ENCODE results near the gene LRP1.

LRP1 gene

DNA sequence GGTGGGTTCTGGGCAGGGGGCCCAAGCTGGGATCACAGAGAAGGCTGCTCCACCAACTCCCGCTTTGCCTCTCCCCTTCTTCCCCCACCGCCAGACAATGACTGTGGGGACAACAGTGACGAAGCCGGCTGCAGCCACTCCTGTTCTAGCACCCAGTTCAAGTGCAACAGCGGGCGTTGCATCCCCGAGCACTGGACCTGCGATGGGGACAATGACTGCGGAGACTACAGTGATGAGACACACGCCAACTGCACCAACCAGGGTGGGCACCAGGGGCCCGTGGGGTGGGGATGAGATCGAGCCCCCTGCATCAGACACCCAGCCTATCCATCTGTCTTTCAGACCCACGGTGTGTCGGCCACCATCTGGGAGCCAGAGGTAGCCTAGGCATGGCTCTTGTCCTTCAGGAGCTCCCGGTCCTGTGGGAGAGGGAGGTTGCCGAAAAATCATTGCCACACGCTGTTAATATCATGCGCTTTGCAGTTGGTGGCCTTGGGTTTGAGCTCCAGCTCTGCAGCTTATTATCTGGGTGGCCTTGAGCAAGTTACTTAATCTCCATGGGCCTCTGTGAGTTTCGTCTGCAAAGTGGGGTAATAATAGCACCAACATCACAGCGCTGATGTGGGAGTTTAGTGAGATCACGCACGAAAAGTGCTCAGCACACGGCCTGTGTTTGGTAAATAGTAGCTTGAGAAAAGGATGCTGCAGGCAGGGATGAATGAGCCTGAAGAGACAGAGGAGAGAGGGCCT lies 40.9 kb downstream of the LRP1 start:
- Histone ChIP-seq H3K9me3 (ENCODE audit: insufficient read depth, low read length) (no peaks in the 10 kb centered on the region), H4K20me1 (ENCODE audit: insufficient read depth, low read length) (no peaks in the 10 kb centered on the region), H3K36me3 (replicated peaks; ENCODE audit: low read depth, low read length) (no peaks in the 10 kb centered on the region), H3K27ac (ENCODE audit: low read length) (no peak overlapping the region), H3K79me2 (ENCODE audit: low read length) (no peaks in the 10 kb centered on the region), H3K27me3 (ENCODE audit: low read depth, low read length) (no peaks in the 10 kb centered on the region), H3K4me2 (ENCODE audit: low read length) (peak overlapping the region; percentile 38; the same call in 1 of the 2 replicates), H2AFZ (ENCODE audit: low read depth, low read length) (no peak overlapping the region), H3K4me1 (ENCODE audit: low read length) (peaks cover 37% of the 10 kb centered on the region), H3K9ac (ENCODE audit: low read length) (no peak overlapping the region), H3K4me3 (ENCODE audit: low read length) (no peak overlapping the region)
- TF ChIP-seq, protein P1, sequence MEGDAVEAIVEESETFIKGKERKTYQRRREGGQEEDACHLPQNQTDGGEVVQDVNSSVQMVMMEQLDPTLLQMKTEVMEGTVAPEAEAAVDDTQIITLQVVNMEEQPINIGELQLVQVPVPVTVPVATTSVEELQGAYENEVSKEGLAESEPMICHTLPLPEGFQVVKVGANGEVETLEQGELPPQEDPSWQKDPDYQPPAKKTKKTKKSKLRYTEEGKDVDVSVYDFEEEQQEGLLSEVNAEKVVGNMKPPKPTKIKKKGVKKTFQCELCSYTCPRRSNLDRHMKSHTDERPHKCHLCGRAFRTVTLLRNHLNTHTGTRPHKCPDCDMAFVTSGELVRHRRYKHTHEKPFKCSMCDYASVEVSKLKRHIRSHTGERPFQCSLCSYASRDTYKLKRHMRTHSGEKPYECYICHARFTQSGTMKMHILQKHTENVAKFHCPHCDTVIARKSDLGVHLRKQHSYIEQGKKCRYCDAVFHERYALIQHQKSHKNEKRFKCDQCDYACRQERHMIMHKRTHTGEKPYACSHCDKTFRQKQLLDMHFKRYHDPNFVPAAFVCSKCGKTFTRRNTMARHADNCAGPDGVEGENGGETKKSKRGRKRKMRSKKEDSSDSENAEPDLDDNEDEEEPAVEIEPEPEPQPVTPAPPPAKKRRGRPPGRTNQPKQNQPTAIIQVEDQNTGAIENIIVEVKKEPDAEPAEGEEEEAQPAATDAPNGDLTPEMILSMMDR (IDR thresholded peaks at IDR 0.05; ENCODE audit: low read depth, low read length): no peak
- TF ChIP-seq EZH2phosphoT487 (IDR thresholded peaks at IDR 0.05; ENCODE audit: low read depth): no peak

DNA sequence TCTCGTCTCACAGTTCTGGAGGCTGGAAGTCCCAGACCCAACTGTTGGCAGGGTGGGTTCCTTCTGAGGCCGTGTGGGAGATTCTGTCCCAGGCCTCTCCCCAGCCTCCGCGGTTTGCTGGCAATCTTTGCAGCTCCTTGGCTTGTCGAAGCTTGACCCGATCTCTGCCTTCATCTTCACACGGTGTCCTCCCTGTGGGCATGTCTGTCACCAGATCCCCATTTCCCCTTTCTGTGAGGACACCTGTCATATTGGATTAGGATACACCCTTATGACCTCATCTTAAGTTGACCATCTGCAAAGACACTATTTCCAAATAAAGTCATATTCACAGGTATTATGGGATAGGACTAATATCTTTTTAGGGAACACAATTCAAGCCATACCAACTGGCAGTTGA lies 41.7 kb downstream of the LRP1 start:
- H4K20me1 ChIP-seq (ENCODE audit: insufficient read depth, low read length): no peaks in the 10 kb centered on the region
- no peaks in the 10 kb centered on the region for H3K9me3 ChIP-seq (ENCODE audit: insufficient read depth, low read length)
- no peak overlapping the region for H3K9ac ChIP-seq (ENCODE audit: low read length)
- H3K27me3 ChIP-seq (ENCODE audit: low read depth, low read length): no peaks in the 10 kb centered on the region
- H3K4me2 ChIP-seq (ENCODE audit: low read length): no peak overlapping the region
- H3K36me3 ChIP-seq (replicated peaks; ENCODE audit: low read depth, low read length): no peaks in the 10 kb centered on the region
- no peaks in the 10 kb centered on the region for H3K79me2 ChIP-seq (ENCODE audit: low read length)
- no peak overlapping the region for H3K27ac ChIP-seq (ENCODE audit: low read length)
- no peak for TF ChIP-seq EZH2phosphoT487 (IDR thresholded peaks at IDR 0.05; ENCODE audit: low read depth)
- TF ChIP-seq, protein P1 (IDR thresholded peaks at IDR 0.05; ENCODE audit: low read depth, low read length): no peak
- H2AFZ ChIP-seq (ENCODE audit: low read depth, low read length): no peak overlapping the region
- peaks cover 37% of the 10 kb centered on the region for H3K4me1 ChIP-seq (ENCODE audit: low read length)
- H3K4me3 ChIP-seq (ENCODE audit: low read length): no peak overlapping the region

DNA sequence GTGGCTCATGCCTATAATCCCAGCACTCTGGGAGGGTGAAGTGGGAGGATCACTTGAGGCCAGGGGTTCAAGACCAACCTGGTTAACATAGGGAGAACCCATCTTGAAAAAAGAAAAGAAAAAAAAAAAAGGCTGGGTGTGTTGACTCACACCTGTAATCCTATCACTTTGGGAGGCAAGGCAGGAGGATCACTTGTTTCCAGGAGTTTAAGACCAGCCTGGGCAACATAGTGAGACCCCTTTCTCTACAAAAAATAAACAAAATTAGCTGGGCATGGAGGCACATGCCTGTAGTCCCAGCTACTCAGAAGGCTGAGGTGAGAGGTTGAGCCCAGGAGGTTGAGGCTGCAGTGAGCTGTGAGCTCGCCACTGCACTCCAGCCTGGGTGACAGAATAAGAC lies 42.1 kb downstream of the LRP1 start:
- no peak overlapping the region for H3K4me2 ChIP-seq (ENCODE audit: low read length)
- no peak overlapping the region for H3K9ac ChIP-seq (ENCODE audit: low read length)
- H3K4me1 ChIP-seq (ENCODE audit: low read length): peaks cover 37% of the 10 kb centered on the region
- no peak overlapping the region for H2AFZ ChIP-seq (ENCODE audit: low read depth, low read length)
- H3K27ac ChIP-seq (ENCODE audit: low read length): no peak overlapping the region
- no peaks in the 10 kb centered on the region for H4K20me1 ChIP-seq (ENCODE audit: insufficient read depth, low read length)
- no peaks in the 10 kb centered on the region for H3K9me3 ChIP-seq (ENCODE audit: insufficient read depth, low read length)
- H3K79me2 ChIP-seq (ENCODE audit: low read length): no peaks in the 10 kb centered on the region
- TF ChIP-seq EZH2phosphoT487 (IDR thresholded peaks at IDR 0.05; ENCODE audit: low read depth): no peak
- TF ChIP-seq, protein P1 (IDR thresholded peaks at IDR 0.05; ENCODE audit: low read depth, low read length): no peak
- no peaks in the 10 kb centered on the region for H3K36me3 ChIP-seq (replicated peaks; ENCODE audit: low read depth, low read length)
- no peaks in the 10 kb centered on the region for H3K27me3 ChIP-seq (ENCODE audit: low read depth, low read length)
- H3K4me3 ChIP-seq (ENCODE audit: low read length): no peak overlapping the region

DNA sequence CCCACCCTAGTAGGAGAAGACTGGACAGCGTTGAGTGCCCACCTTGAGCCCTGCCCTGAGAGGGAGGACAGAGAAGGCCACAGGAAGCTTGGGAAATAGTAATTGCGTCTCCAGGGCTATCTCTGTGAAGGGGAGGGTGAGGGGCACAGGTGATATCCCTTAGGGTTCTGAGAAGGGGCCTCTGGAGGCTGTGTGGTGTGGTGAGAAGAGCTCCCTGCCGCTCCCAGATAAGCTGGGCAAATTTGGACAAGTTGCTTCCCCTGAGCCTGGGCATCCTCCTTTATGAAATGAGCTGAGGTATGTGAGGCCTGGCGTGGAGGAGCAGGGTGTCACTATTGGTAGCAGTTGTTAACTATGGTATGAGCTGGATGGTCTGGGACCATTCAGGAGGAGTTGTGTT lies 42.6 kb downstream of the LRP1 start:
- no peaks in the 10 kb centered on the region for H3K36me3 ChIP-seq (replicated peaks; ENCODE audit: low read depth, low read length)
- H3K27me3 ChIP-seq (ENCODE audit: low read depth, low read length): no peaks in the 10 kb centered on the region
- H3K9me3 ChIP-seq (ENCODE audit: insufficient read depth, low read length): no peaks in the 10 kb centered on the region
- TF ChIP-seq EZH2phosphoT487 (IDR thresholded peaks at IDR 0.05; ENCODE audit: low read depth): no peak
- TF ChIP-seq, protein P1 (IDR thresholded peaks at IDR 0.05; ENCODE audit: low read depth, low read length): no peak
- peaks cover 37% of the 10 kb centered on the region for H3K4me1 ChIP-seq (ENCODE audit: low read length)
- no peaks in the 10 kb centered on the region for H4K20me1 ChIP-seq (ENCODE audit: insufficient read depth, low read length)
- no peaks in the 10 kb centered on the region for H3K79me2 ChIP-seq (ENCODE audit: low read length)
- H2AFZ ChIP-seq (ENCODE audit: low read depth, low read length): no peak overlapping the region
- H3K4me2 ChIP-seq (ENCODE audit: low read length): no peak overlapping the region
- H3K4me3 ChIP-seq (ENCODE audit: low read length): no peak overlapping the region
- no peak overlapping the region for H3K9ac ChIP-seq (ENCODE audit: low read length)
- H3K27ac ChIP-seq (ENCODE audit: low read length): no peak overlapping the region

All from OCI-LY3 (cell line).